ENCODE data around the gene PTPRM. TPM values are rescaled to one million over a fixed set of nuclear protein-coding genes. Genes with fewer than 3 reads are reported as not detected.
A peak's percentile ranks its signal among the peaks of the same experiment; 100 is the strongest.

The PTPRM gene
- total and polyA plus RNA-seq, 2 donors (not counting 3 experiments of a cell fraction or from before 2014, with no cell fraction given), result 37.4 to 43.7 TPM

DNA sequence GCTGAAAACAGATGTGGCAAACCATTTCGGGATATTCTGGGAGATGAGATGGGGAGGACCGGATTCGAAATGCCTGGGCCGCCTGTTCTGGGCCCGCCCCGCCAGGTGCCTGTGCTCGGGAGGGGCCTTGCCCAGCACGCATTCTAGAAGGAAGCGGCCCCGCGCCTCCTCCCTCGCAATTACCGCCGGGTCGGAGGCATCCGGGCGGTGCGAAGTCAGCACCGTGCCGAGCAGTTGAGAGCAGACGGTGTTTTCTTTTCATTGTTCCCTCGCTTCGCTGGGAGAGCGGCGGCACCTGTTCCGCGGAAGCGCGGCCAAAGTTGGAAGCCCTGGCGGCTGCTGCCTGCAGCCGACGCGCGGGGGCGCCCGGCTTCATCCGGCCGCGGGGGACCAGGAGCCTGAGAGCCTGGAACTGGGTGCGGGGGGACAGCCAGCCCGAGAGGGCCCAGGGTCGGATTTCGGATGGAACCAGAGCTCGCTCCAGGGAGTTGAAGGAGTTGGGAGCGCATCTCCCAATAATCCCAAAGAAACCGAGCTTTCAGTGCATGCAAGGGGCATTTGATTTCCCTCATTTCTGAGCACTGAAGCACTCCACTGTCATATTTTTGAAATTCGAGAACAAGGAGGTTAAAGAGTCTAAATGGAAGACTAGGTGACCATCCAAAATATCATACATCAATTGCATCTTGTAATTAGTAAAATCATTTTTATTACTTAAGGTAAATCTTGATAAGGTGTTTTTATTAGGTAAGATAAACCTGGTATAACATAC, 800.3 kb downstream of the PTPRM start:
- intact Hi-C loops (cut with micrococcal nuclease), result no loop called here
- no peaks in the 10 kb centered on the region for H4K20me1 ChIP-seq (replicated peaks; ENCODE audit: control insufficient read depth, extremely low read depth, insufficient read depth, low read length)
- H3K9me3 ChIP-seq (replicated peaks; ENCODE audit: control insufficient read depth, insufficient read depth, low read length), result no peaks in the 10 kb centered on the region
- H2AFZ ChIP-seq (ENCODE audit: low read depth, low read length), result peak overlapping the region; percentile 63
- H3K4me1 ChIP-seq (ENCODE audit: control insufficient read depth, extremely low read depth, insufficient read depth, low read length), result no peaks in the 10 kb centered on the region
- no peaks in the 10 kb centered on the region for H3K9me1 ChIP-seq (replicated peaks; ENCODE audit: control insufficient read depth, extremely low read depth, insufficient read depth, low read length)
- dilution Hi-C loops (cut with MboI; ENCODE audit: extremely low pct_ligation_motif_present, low sequenced_read_pairs), result no loop called here
- H3K27ac ChIP-seq (ENCODE audit: insufficient read depth, low read depth, low read length), result no peak overlapping the region
- peak; percentile 63 for FAIRE-seq
- no peaks in the 10 kb centered on the region for H3K36me3 ChIP-seq (ENCODE audit: control insufficient read depth in 2 of 2, extremely low read depth in 1 of 2, insufficient read depth in 2 of 2, low read length in 2 of 2)
- no peaks in the 10 kb centered on the region for H3K79me2 ChIP-seq (ENCODE audit: control insufficient read depth, insufficient read depth, low read length)
- peak; percentile 32 for DNase-seq (ENCODE audit: low read depth, low spot score)
- peak overlapping the region in 1 of 3 experiments; percentile 4 for H3K4me3 ChIP-seq (replicated peaks in 1 of 3; ENCODE audit: insufficient read depth in 1 of 3, low read depth in 1 of 3, low read length in 3 of 3)
- ChIA-PET CTCF (no interaction called here), POLR2A (no interaction called here)
- no TSS peak for BruUV-seq (replicated peaks)
- H3K27me3 ChIP-seq (ENCODE audit: control insufficient read depth in 2 of 2, insufficient read depth in 2 of 2, low read length in 2 of 2), result peaks cover 7 to 9% of the 10 kb centered on the region in 2 experiments
- no peak for TF ChIP-seq POLR2AphosphoS5 (IDR thresholded peaks at IDR 0.05; ENCODE audit: insufficient read depth, low read depth, low read length)
- TF ChIP-seq EZH2 (IDR thresholded peaks at IDR 0.05; ENCODE audit: borderline replicate concordance, low read depth, low read length, severe bottlenecking), result peak; percentile 53
- TF ChIP-seq, protein P1, sequence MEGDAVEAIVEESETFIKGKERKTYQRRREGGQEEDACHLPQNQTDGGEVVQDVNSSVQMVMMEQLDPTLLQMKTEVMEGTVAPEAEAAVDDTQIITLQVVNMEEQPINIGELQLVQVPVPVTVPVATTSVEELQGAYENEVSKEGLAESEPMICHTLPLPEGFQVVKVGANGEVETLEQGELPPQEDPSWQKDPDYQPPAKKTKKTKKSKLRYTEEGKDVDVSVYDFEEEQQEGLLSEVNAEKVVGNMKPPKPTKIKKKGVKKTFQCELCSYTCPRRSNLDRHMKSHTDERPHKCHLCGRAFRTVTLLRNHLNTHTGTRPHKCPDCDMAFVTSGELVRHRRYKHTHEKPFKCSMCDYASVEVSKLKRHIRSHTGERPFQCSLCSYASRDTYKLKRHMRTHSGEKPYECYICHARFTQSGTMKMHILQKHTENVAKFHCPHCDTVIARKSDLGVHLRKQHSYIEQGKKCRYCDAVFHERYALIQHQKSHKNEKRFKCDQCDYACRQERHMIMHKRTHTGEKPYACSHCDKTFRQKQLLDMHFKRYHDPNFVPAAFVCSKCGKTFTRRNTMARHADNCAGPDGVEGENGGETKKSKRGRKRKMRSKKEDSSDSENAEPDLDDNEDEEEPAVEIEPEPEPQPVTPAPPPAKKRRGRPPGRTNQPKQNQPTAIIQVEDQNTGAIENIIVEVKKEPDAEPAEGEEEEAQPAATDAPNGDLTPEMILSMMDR (IDR thresholded peaks at IDR 0.05; ENCODE audit: extremely low read depth in 1 of 2, insufficient read depth in 1 of 2, low read depth in 1 of 2, low read length in 2 of 2), result peak; percentile 52 to 80
- H3K4me2 ChIP-seq (ENCODE audit: insufficient read depth, low read length), result peak overlapping the region; percentile 34
- no peak overlapping the region for H3K9ac ChIP-seq (replicated peaks; ENCODE audit: extremely low read depth, insufficient read depth, low read length)

All from endothelial cell of umbilical vein (primary cell).